GM18861 (cell line): Measurements from ENCODE around the gene RAB27A.
"Not testable (repeated sequence)": the region's sequence is repeated elsewhere in the genome, so short reads cannot be mapped to it uniquely, and the experiment has no call there.

Experiments used
- ATAC-seq: cut with Tn5 transposase; IDR thresholded peaks from one replicate; pipeline ENCODE4 v1.9.1; 2021; ENCODE audit not compliant: unreplicated experiment

RAB27A gene

GRCh38 chr15:55252201-55252600, 37.4 kb downstream of the RAB27A start:
- ATAC-seq, result not testable (repeated sequence)

GRCh38 chr15:55250941-55251340, 38.7 kb downstream of the RAB27A start:
- ATAC-seq, result no peak

- ATAC-seq, result no peak
Observed at GRCh38 chr15:55250392-55250791, 39.2 kb downstream of the RAB27A start.

GRCh38 chr15:55249885-55250284, 39.7 kb downstream of the RAB27A start:
- ATAC-seq, result not testable (repeated sequence)

GRCh38 chr15:55248895-55249294, 40.7 kb downstream of the RAB27A start:
- ATAC-seq, result no peak

GRCh38 chr15:55247766-55248427, 41.7 kb downstream of the RAB27A start:
- ATAC-seq, result no peak

- ATAC-seq, result no peak
Observed at GRCh38 chr15:55247311-55247710, 42.3 kb downstream of the RAB27A start.

- no peak for ATAC-seq
Observed at GRCh38 chr15:55246567-55246966, 43.0 kb downstream of the RAB27A start.

GRCh38 chr15:55245059-55245458, 44.6 kb downstream of the RAB27A start:
- ATAC-seq, result no peak

GRCh38 chr15:55241891-55242290, 47.7 kb downstream of the RAB27A start:
- no peak for ATAC-seq

GRCh38 chr15:55241186-55241585, 48.4 kb downstream of the RAB27A start:
- no peak for ATAC-seq

- no peak for ATAC-seq
Observed at GRCh38 chr15:55240125-55240760, 49.4 kb downstream of the RAB27A start.

- no peak for ATAC-seq
Observed at GRCh38 chr15:55239440-55240124, 50.0 kb downstream of the RAB27A start.

- no peak for ATAC-seq
Observed at GRCh38 chr15:55238877-55239276, 50.7 kb downstream of the RAB27A start.

- no peak for ATAC-seq
Observed at GRCh38 chr15:55237219-55238130, 52.1 kb downstream of the RAB27A start.

GRCh38 chr15:55235546-55236036, 54.0 kb downstream of the RAB27A start:
- no peak for ATAC-seq

GRCh38 chr15:55234800-55235104, 54.9 kb downstream of the RAB27A start:
- ATAC-seq, result no peak

- no peak for ATAC-seq
Observed at GRCh38 chr15:55234104-55234799, 55.4 kb downstream of the RAB27A start.

- ATAC-seq, result no peak
Observed at GRCh38 chr15:55231455-55231854, 58.2 kb downstream of the RAB27A start.

- ATAC-seq, result no peak
Observed at GRCh38 chr15:55230953-55231352, 58.7 kb downstream of the RAB27A start.
